ENCODE data around the gene ACOX1. TPM values are rescaled to one million over a fixed set of nuclear protein-coding genes. Genes with fewer than 3 reads are reported as not detected.
A peak's percentile ranks its signal among the peaks of the same experiment; 100 is the strongest.

The ACOX1 gene
- total and polyA plus RNA-seq, 2 donors (not counting 1 experiment from before 2014, with no cell fraction given) = 6.6 to 31.2 TPM

GRCh38 chr17:76005263-76006149 is 26.5 kb upstream of the ACOX1 start:
- Histone ChIP-seq H2AFZ (ENCODE audit: insufficient read depth, low read depth, low read length, poor library complexity, severe bottlenecking) (no peak overlapping the region), H3K4me1 (ENCODE audit: control insufficient read depth in 2 of 2, insufficient read depth in 2 of 2, low read length in 2 of 2) (peaks cover 0 to 3% of the 10 kb centered on the region in 2 donors), H4K20me1 (ENCODE audit: control insufficient read depth, insufficient read depth, low read length, poor library complexity, severe bottlenecking) (no peaks in the 10 kb centered on the region), H3K79me2 (ENCODE audit: control insufficient read depth, insufficient read depth, low read length) (no peaks in the 10 kb centered on the region), H3K27me3 (replicated peaks in 1 of 4; ENCODE audit: control extremely low read depth in 1 of 4, control insufficient read depth in 3 of 4, insufficient read depth in 4 of 4, low read length in 3 of 4) (no peaks in the 10 kb centered on the region), H3K9me3 (ENCODE audit: control extremely low read depth in 1 of 3, control insufficient read depth in 2 of 3, insufficient read depth in 1 of 3, low read length in 2 of 3) (no peaks in the 10 kb centered on the region), H3K27ac (ENCODE audit: low read length in 2 of 2) (no peak overlapping the region), H3K36me3 (replicated peaks in 1 of 2; ENCODE audit: control extremely low read depth in 1 of 2, control insufficient read depth in 1 of 2, extremely low read depth in 1 of 2, insufficient read depth in 2 of 2, low read length in 1 of 2) (no peaks in the 10 kb centered on the region), H3K4me3 (ENCODE audit: control extremely low read depth in 1 of 5, extremely low read depth in 1 of 5, insufficient read depth in 1 of 5, low read depth in 2 of 5, low read length in 4 of 5) (no peak overlapping the region), H3K4me2 (replicated peaks; ENCODE audit: low read depth, low read length, poor library complexity, severe bottlenecking) (no peak overlapping the region), H3K9ac (ENCODE audit: low read length) (no peak overlapping the region)
- ChIA-PET CTCF (interaction anchor here (0.7 to 5.6 kb wide), 24 partner anchors 9 to 458 kb away, joined by 3 to 66 read pairs (median 4); partner anchors contain the start of genes ACOX1, GALK1, MRPL38 and TEN1), POLR2A (interaction anchor here (1.3 kb wide), 1 partner anchor 27 kb away, joined by 3 read pairs; the partner anchor contains the start of gene ACOX1)
- Mint-ChIP-seq H3K4me3 (no peak overlapping the region), H3K9me3 (ENCODE audit: insufficient read depth) (no peaks in the 10 kb centered on the region), H3K27me3 (no peaks in the 10 kb centered on the region), H3K4me1 (no peaks in the 10 kb centered on the region), H3K27ac (peak overlapping the region; percentile 56)
- TF ChIP-seq CTCF (IDR thresholded peaks at IDR 0.05) (peak; percentile 85), EZH2 (IDR thresholded peaks at IDR 0.05; ENCODE audit: borderline replicate concordance, insufficient read depth, low read depth, low read length, poor library complexity, severe bottlenecking) (no peak)
- WGBS (ENCODE audit: insufficient coverage) = 47% methylated on average over 16 of the region's 16 CpGs
- intact Hi-C loops (cut with micrococcal nuclease) = loop anchor here (1.0 to 10.0 kb wide), 4 partner anchors 26 to 251 kb away; partner anchors contain the start of genes ACOX1, FBF1, TEN1 and UNC13D
- ATAC-seq (ENCODE audit: low read depth) (peak; percentile 80), DNase-seq (peak; percentile 85)
